Keratinocyte (primary cell): ENCODE data around the gene DIP2C. TPM values are rescaled to one million over a fixed set of nuclear protein-coding genes. Genes with fewer than 3 reads are reported as not detected.

ENCODE experiments used
- DNase-seq: peaks from one replicate; pipeline ENCODE4 v3.0.0-alpha.2; 2011; ENCODE audit warnings: low read depth, missing footprints, low spot score
- FAIRE-seq: peaks from 2 replicates; lab custom pipeline; 2011; peaks lifted over from hg19 to GRCh38; lab: Jason Lieb, UNC
- H2AFZ ChIP-seq: 2 replicates; pipeline ENCODE4 v1.6.0; 2012; ENCODE audit warnings: low read length, control low read depth, inconsistent platforms; ENCODE audit not compliant: control insufficient read depth
- H3K27ac ChIP-seq: 2 replicates; pipeline ENCODE4 v1.5.1; 2011; ENCODE audit warnings: low read length; ENCODE audit not compliant: control insufficient read depth, insufficient read depth
- H3K27me3 ChIP-seq: 3 replicates; pipeline ENCODE4 v1.6.0; 2011; ENCODE audit warnings: low read length; ENCODE audit not compliant: control insufficient read depth, insufficient read depth; ENCODE audit errors: extremely low read depth
- H3K36me3 ChIP-seq, 2 experiments: 2 replicates in 1 of 2; 3 replicates in 1 of 2; pipeline ENCODE4 v1.5.1; 2011; ENCODE audit warnings: low read length in 2 of 2, mild to moderate bottlenecking in 1 of 2; ENCODE audit not compliant: control insufficient read depth in 2 of 2, insufficient read depth in 2 of 2; ENCODE audit errors: extremely low read depth in 1 of 2
- H3K4me1 ChIP-seq: 3 replicates; pipeline ENCODE4 v1.5.1; 2011; ENCODE audit warnings: low read length; ENCODE audit not compliant: control insufficient read depth, insufficient read depth; ENCODE audit errors: extremely low read depth
- H3K4me2 ChIP-seq: 3 replicates; pipeline ENCODE4 v1.6.0; 2011; ENCODE audit warnings: low read depth, low read length; ENCODE audit not compliant: control insufficient read depth, insufficient read depth; ENCODE audit errors: extremely low read depth
- H3K4me3 ChIP-seq, 3 experiments: fragments of 200-600 bp in 1 of 3; sonication (generic) in 1 of 3; 2 replicates in 2 of 3; 3 replicates in 1 of 3; pipeline ENCODE4 v1.5.1; 2011 to 2016; ENCODE audit warnings: low read length in 3 of 3, mild to moderate bottlenecking in 3 of 3, control low read depth in 2 of 3, inconsistent platforms in 1 of 3, low read depth in 1 of 3, mixed read lengths in 1 of 3, mixed run types in 1 of 3, moderate library complexity in 1 of 3; ENCODE audit not compliant: control insufficient read depth in 2 of 3, insufficient read depth in 2 of 3; ENCODE audit errors: extremely low read depth in 1 of 3
- H3K79me2 ChIP-seq: 2 replicates; pipeline ENCODE4 v1.6.0; 2012; ENCODE audit warnings: low read length; ENCODE audit not compliant: control insufficient read depth, insufficient read depth
- H3K9ac ChIP-seq: 3 replicates; pipeline ENCODE4 v1.6.0; 2011; ENCODE audit warnings: low read length; ENCODE audit not compliant: control insufficient read depth, insufficient read depth; ENCODE audit errors: extremely low read depth
- H3K9me1 ChIP-seq: 3 replicates; pipeline ENCODE4 v1.6.0; 2011; ENCODE audit warnings: low read length; ENCODE audit not compliant: control insufficient read depth, insufficient read depth; ENCODE audit errors: extremely low read depth
- H3K9me3 ChIP-seq: 2 replicates; pipeline ENCODE4 v1.5.1; 2012; ENCODE audit warnings: low read depth, low read length; ENCODE audit not compliant: control insufficient read depth
- H4K20me1 ChIP-seq: 3 replicates; pipeline ENCODE4 v1.6.0; 2011; ENCODE audit warnings: low read length; ENCODE audit not compliant: control insufficient read depth, insufficient read depth; ENCODE audit errors: extremely low read depth
- EZH2 ChIP-seq: IDR thresholded peaks from one replicate; pipeline ENCODE4 v1.6.1; 2012; ENCODE audit warnings: inconsistent platforms, mild to moderate bottlenecking, low read length, moderate library complexity
- dilution Hi-C: fragments of 300-500 bp; cut with MboI; formaldehyde crosslinking; loops from one replicate; pipeline ENCODE4 v1.7.0; 2020; ENCODE audit warnings: low sequenced_read_pairs; ENCODE audit not compliant: extremely low pct_ligation_motif_present
- polyA plus RNA-seq, 5 experiments: library from polyadenylated mRNA; depleted of rRNA in 3 of 5; stranded (reverse) in 3 of 5; stranded (forward) in 1 of 5; unstranded in 1 of 5; fragments of >200 nt; gene quantifications; 1 replicate in 1 of 5; 2 replicates in 3 of 5; 3 replicates in 1 of 5; pipeline versions ENCODE4 v1.2.1 to v1.2.3, GENCODE V29; 2011 to 2012; ENCODE audit warnings: missing spikeins in 2 of 5, low read depth in 1 of 5, low replicate concordance in 1 of 5
- TF ChIP-seq, protein P1 (sequence below), 3 experiments: IDR thresholded peaks in 1 of 3; conservative IDR thresholded peaks in 1 of 3; optimal IDR thresholded peaks in 1 of 3; 2 replicates in 2 of 3; 3 replicates in 1 of 3; pipeline versions ENCODE3 to v1.5.1; 2011; ENCODE audit warnings: low read length in 3 of 3, mild to moderate bottlenecking in 3 of 3, moderate library complexity in 2 of 3, control low read depth in 1 of 3, inconsistent platforms in 1 of 3; ENCODE audit not compliant: insufficient read depth in 2 of 3; ENCODE audit errors: extremely low read depth in 1 of 3

DIP2C gene
- polyA plus RNA-seq, 1 donor (not counting 4 experiments of a cell fraction or from before 2014, with no cell fraction given): 1.3 TPM

DNA sequence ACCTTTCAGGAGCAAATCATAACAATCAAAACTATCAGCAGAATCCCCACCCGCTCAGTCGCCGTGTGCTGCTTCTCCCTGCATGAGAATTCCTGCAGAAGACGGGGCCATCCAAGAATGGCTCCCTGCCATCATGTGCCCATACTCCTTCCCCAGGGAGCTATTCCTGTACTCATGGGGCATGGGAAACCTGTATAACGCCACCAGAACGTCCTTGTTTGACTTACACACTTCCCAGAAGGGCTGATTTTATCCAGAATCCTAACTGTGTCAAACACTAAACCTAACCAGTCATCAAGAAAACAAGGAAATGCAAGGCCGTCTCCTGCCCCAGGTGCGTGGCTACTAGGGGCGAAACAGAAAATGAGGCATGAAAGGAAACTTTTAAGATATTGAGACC, 16.0 kb downstream of the DIP2C start:
- Histone ChIP-seq H3K27ac (no peak overlapping the region), H3K9me1 (no peaks in the 10 kb centered on the region), H3K27me3 (no peaks in the 10 kb centered on the region), H4K20me1 (no peaks in the 10 kb centered on the region), H2AFZ (no peak overlapping the region), H3K9me3 (peaks cover 6% of the 10 kb centered on the region), H3K4me2 (no peak overlapping the region), H3K36me3 (no peaks in the 10 kb centered on the region), H3K9ac (no peak overlapping the region), H3K4me3 (no peak overlapping the region), H3K4me1 (no peaks in the 10 kb centered on the region), H3K79me2 (peaks cover 2% of the 10 kb centered on the region)
- DNase-seq (no peak), FAIRE-seq (no peak)
- dilution Hi-C loops: no loop called here
- TF ChIP-seq, protein P1, sequence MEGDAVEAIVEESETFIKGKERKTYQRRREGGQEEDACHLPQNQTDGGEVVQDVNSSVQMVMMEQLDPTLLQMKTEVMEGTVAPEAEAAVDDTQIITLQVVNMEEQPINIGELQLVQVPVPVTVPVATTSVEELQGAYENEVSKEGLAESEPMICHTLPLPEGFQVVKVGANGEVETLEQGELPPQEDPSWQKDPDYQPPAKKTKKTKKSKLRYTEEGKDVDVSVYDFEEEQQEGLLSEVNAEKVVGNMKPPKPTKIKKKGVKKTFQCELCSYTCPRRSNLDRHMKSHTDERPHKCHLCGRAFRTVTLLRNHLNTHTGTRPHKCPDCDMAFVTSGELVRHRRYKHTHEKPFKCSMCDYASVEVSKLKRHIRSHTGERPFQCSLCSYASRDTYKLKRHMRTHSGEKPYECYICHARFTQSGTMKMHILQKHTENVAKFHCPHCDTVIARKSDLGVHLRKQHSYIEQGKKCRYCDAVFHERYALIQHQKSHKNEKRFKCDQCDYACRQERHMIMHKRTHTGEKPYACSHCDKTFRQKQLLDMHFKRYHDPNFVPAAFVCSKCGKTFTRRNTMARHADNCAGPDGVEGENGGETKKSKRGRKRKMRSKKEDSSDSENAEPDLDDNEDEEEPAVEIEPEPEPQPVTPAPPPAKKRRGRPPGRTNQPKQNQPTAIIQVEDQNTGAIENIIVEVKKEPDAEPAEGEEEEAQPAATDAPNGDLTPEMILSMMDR (optimal IDR thresholded peaks at IDR 0.05 in 1 of 3, IDR thresholded peaks at IDR 0.05 in 1 of 3, conservative IDR thresholded peaks at IDR 0.05 in 1 of 3; ENCODE audit: extremely low read depth in 1 of 3, insufficient read depth in 2 of 3, low read length in 3 of 3): no peak
- no peak for TF ChIP-seq EZH2

DNA sequence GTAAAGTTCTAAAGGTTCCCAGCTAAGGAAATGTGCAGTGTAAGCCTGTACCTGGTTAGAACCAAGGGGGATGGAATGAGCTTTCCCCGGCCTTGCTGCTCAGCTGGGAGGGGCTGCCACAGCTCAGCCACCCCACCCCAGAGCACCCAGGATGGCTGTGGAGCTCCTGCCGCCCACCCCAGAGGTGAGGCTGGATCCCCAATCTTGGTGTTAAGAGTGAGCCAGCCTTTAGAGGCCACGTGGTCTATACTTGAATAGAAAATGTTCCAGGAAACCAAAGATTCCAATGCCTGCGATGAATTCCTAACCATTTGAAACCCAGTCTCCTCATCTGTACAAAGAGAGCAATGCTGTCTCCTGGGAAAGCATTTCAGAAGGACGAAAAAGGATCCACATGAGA, 16.5 kb downstream of the DIP2C start:
- Histone ChIP-seq H3K4me1 (no peaks in the 10 kb centered on the region), H3K9me1 (no peaks in the 10 kb centered on the region), H3K4me3 (no peak overlapping the region), H3K9ac (no peak overlapping the region), H3K4me2 (no peak overlapping the region), H3K79me2 (peaks cover 2% of the 10 kb centered on the region), H2AFZ (no peak overlapping the region), H3K27ac (no peak overlapping the region), H3K9me3 (peaks cover 6% of the 10 kb centered on the region), H3K27me3 (no peaks in the 10 kb centered on the region), H3K36me3 (no peaks in the 10 kb centered on the region), H4K20me1 (no peaks in the 10 kb centered on the region)
- TF ChIP-seq, protein P1 (optimal IDR thresholded peaks at IDR 0.05 in 1 of 3, IDR thresholded peaks at IDR 0.05 in 1 of 3, conservative IDR thresholded peaks at IDR 0.05 in 1 of 3; ENCODE audit: extremely low read depth in 1 of 3, insufficient read depth in 2 of 3, low read length in 3 of 3): no peak
- no peak for TF ChIP-seq EZH2
- dilution Hi-C loops: no loop called here
- FAIRE-seq (no peak), DNase-seq (no peak)
